Activated naive CD4-positive, alpha-beta T cell treated with anti-CD3 and anti-CD28 coated beads, Interleukin-2, amount 10 ng/mL, durations not matched to agents 7 days and 5 days (primary cell): Measurements from ENCODE around the gene RPS25.
"Not testable (repeated sequence)": the region's sequence is repeated elsewhere in the genome, so short reads cannot be mapped to it uniquely, and the experiment has no call there.

Experiments used
- CTCF ChIA-PET: fragments of 350-600 bp; sonication (Branson Sonifier 250); formaldehyde crosslinking; loops from one replicate; lab custom pipeline; 2021; ENCODE audit warnings: antibody characterized with exemption; lab: Charles Lee
- DNase-seq: peaks from one replicate; pipeline ENCODE4 v3.0.0-alpha.2; 2020
- H3K27ac Mint-ChIP-seq: one replicate; pipeline ENCODE4 v1.8.0; 2021; ENCODE audit warnings: mild to moderate bottlenecking, moderate library complexity, mixed read lengths
- H3K27me3 Mint-ChIP-seq: one replicate; pipeline ENCODE4 v1.8.0; 2021; ENCODE audit warnings: mild to moderate bottlenecking, mixed read lengths
- H3K36me3 Mint-ChIP-seq: one replicate; pipeline ENCODE4 v1.8.0; 2021; ENCODE audit warnings: mixed read lengths
- H3K4me1 Mint-ChIP-seq: one replicate; pipeline ENCODE4 v1.8.0; 2021; ENCODE audit warnings: mixed read lengths
- H3K4me3 Mint-ChIP-seq: one replicate; pipeline ENCODE4 v1.8.0; 2021; ENCODE audit warnings: mild to moderate bottlenecking, moderate library complexity, mixed read lengths
- H3K9me3 Mint-ChIP-seq: one replicate; pipeline ENCODE4 v1.8.0; 2021; ENCODE audit warnings: mixed read lengths

RPS25 gene

GRCh38 chr11:119051440-119052162 is 33.5 kb upstream of the RPS25 start:
- Mint-ChIP-seq H3K4me3 (no peak overlapping the region), H3K9me3 (no peaks in the 10 kb centered on the region), H3K27me3 (no peaks in the 10 kb centered on the region), H3K4me1 (peaks cover 34% of the 10 kb centered on the region), H3K36me3 (peaks cover 74% of the 10 kb centered on the region), H3K27ac (peak overlapping the region; percentile 37)
- CTCF ChIA-PET, result interaction anchor here (1.4 to 1.6 kb wide), 2 partner anchors 20 to 145 kb away, joined by 3 read pairs; no protein-coding TSS in a partner anchor
- DNase-seq, result no peak

GRCh38 chr11:119049081-119049480 is 30.9 kb upstream of the RPS25 start:
- H3K4me1 Mint-ChIP-seq, result peaks cover 13% of the 10 kb centered on the region
- peaks cover 73% of the 10 kb centered on the region for H3K36me3 Mint-ChIP-seq
- no peaks in the 10 kb centered on the region for H3K9me3 Mint-ChIP-seq
- CTCF ChIA-PET, result interaction anchor here (1.4 kb wide), 1 partner anchor 18 kb away, joined by 4 read pairs; the partner anchor contains the start of gene SLC37A4
- H3K27me3 Mint-ChIP-seq, result no peaks in the 10 kb centered on the region
- H3K27ac Mint-ChIP-seq, result no peak overlapping the region
- no peak for DNase-seq
- no peak overlapping the region for H3K4me3 Mint-ChIP-seq

GRCh38 chr11:119048644-119049043 is 30.5 kb upstream of the RPS25 start:
- Mint-ChIP-seq H3K4me1 (peaks cover 12% of the 10 kb centered on the region), H3K36me3 (peaks cover 69% of the 10 kb centered on the region), H3K4me3 (no peak overlapping the region), H3K27me3 (no peaks in the 10 kb centered on the region), H3K9me3 (no peaks in the 10 kb centered on the region), H3K27ac (no peak overlapping the region)
- DNase-seq, result no peak
- CTCF ChIA-PET, result interaction anchor here (0.7 to 1.4 kb wide), 2 partner anchors 18 to 21 kb away, joined by 3 to 4 read pairs; partner anchors contain the start of gene SLC37A4

GRCh38 chr11:119047205-119047604 is 29.1 kb upstream of the RPS25 start:
- peaks cover 56% of the 10 kb centered on the region for H3K36me3 Mint-ChIP-seq
- DNase-seq, result no peak
- no peak overlapping the region for H3K27ac Mint-ChIP-seq
- peaks cover 2% of the 10 kb centered on the region for H3K4me1 Mint-ChIP-seq
- H3K9me3 Mint-ChIP-seq, result no peaks in the 10 kb centered on the region
- no peaks in the 10 kb centered on the region for H3K27me3 Mint-ChIP-seq
- H3K4me3 Mint-ChIP-seq, result no peak overlapping the region
- CTCF ChIA-PET, result interaction anchor here (0.9 to 1.3 kb wide), 2 partner anchors 9 to 18 kb away, joined by 3 to 4 read pairs; no protein-coding TSS in a partner anchor

GRCh38 chr11:119046489-119046888 is 28.3 kb upstream of the RPS25 start:
- no peak overlapping the region for H3K27ac Mint-ChIP-seq
- CTCF ChIA-PET, result interaction anchor here (0.9 kb wide), 1 partner anchor 19 kb away, joined by 3 read pairs; no protein-coding TSS in a partner anchor
- H3K36me3 Mint-ChIP-seq, result peaks cover 51% of the 10 kb centered on the region
- no peaks in the 10 kb centered on the region for H3K9me3 Mint-ChIP-seq
- no peaks in the 10 kb centered on the region for H3K4me1 Mint-ChIP-seq
- no peak for DNase-seq
- no peak overlapping the region for H3K4me3 Mint-ChIP-seq
- H3K27me3 Mint-ChIP-seq, result no peaks in the 10 kb centered on the region

- Mint-ChIP-seq H3K27ac (peak overlapping the region; percentile 69), H3K36me3 (peaks cover 40% of the 10 kb centered on the region), H3K4me1 (no peaks in the 10 kb centered on the region), H3K9me3 (no peaks in the 10 kb centered on the region), H3K27me3 (peaks cover under 1% of the 10 kb centered on the region), H3K4me3 (no peak overlapping the region)
- no peak for DNase-seq
- CTCF ChIA-PET, result no interaction called here
These were observed 26.6 kb upstream of the RPS25 start for GRCh38 chr11:119044708-119045107.

GRCh38 chr11:119042927-119043326 is 24.8 kb upstream of the RPS25 start:
- H3K36me3 Mint-ChIP-seq, result peaks cover 27% of the 10 kb centered on the region
- DNase-seq, result no peak
- no peaks in the 10 kb centered on the region for H3K4me1 Mint-ChIP-seq
- H3K9me3 Mint-ChIP-seq, result no peaks in the 10 kb centered on the region
- H3K4me3 Mint-ChIP-seq, result no peak overlapping the region
- H3K27me3 Mint-ChIP-seq, result peaks cover 11% of the 10 kb centered on the region
- H3K27ac Mint-ChIP-seq, result no peak overlapping the region
- CTCF ChIA-PET, result interaction anchor here (0.7 kb wide), 1 partner anchor 12 kb away, joined by 3 read pairs; no protein-coding TSS in a partner anchor

- peaks cover 11% of the 10 kb centered on the region for H3K27me3 Mint-ChIP-seq
- no peak for DNase-seq
- no peak overlapping the region for H3K4me3 Mint-ChIP-seq
- no peak overlapping the region for H3K27ac Mint-ChIP-seq
- no peaks in the 10 kb centered on the region for H3K4me1 Mint-ChIP-seq
- no peaks in the 10 kb centered on the region for H3K9me3 Mint-ChIP-seq
- CTCF ChIA-PET, result interaction anchor here (1.5 kb wide), 1 partner anchor 11 kb away, joined by 3 read pairs; no protein-coding TSS in a partner anchor
- H3K36me3 Mint-ChIP-seq, result peaks cover 18% of the 10 kb centered on the region
These were observed 23.8 kb upstream of the RPS25 start for GRCh38 chr11:119041821-119042514.

GRCh38 chr11:119039471-119039870 is 21.3 kb upstream of the RPS25 start:
- DNase-seq, H3K4me3 Mint-ChIP-seq, CTCF ChIA-PET, H3K36me3 Mint-ChIP-seq, H3K9me3 Mint-ChIP-seq, H3K4me1 Mint-ChIP-seq, H3K27ac Mint-ChIP-seq: not testable (repeated sequence)
- H3K27me3 Mint-ChIP-seq, result peaks cover 11% of the 10 kb centered on the region

GRCh38 chr11:119038884-119039283 is 20.7 kb upstream of the RPS25 start:
- H3K4me1 Mint-ChIP-seq, result no peaks in the 10 kb centered on the region

GRCh38 chr11:119034813-119035212 is 16.7 kb upstream of the RPS25 start:
- no peak overlapping the region for H3K27ac Mint-ChIP-seq
- DNase-seq, result no peak
- H3K4me3 Mint-ChIP-seq, result no peak overlapping the region
- H3K27me3 Mint-ChIP-seq, result peaks cover 11% of the 10 kb centered on the region
- no peaks in the 10 kb centered on the region for H3K36me3 Mint-ChIP-seq
- peaks cover 5% of the 10 kb centered on the region for H3K4me1 Mint-ChIP-seq
- no peaks in the 10 kb centered on the region for H3K9me3 Mint-ChIP-seq
- CTCF ChIA-PET, result no interaction called here

More at GRCh38 chr11:119038884-119039283, 20.7 kb upstream of the RPS25 start:
- Mint-ChIP-seq H3K36me3 (no peaks in the 10 kb centered on the region), H3K9me3 (no peaks in the 10 kb centered on the region), H3K4me3 (no peak overlapping the region), H3K27ac (no peak overlapping the region), H3K27me3 (peaks cover 11% of the 10 kb centered on the region)
- CTCF ChIA-PET, result interaction anchor here (0.9 kb wide), 1 partner anchor 61 kb away, joined by 3 read pairs; no protein-coding TSS in a partner anchor
- DNase-seq, result no peak

GRCh38 chr11:119033421-119033820 is 15.3 kb upstream of the RPS25 start:
- H3K9me3 Mint-ChIP-seq, H3K4me3 Mint-ChIP-seq, H3K27ac Mint-ChIP-seq, DNase-seq, H3K27me3 Mint-ChIP-seq, H3K36me3 Mint-ChIP-seq: not testable (repeated sequence)
- peaks cover 18% of the 10 kb centered on the region for H3K4me1 Mint-ChIP-seq
- CTCF ChIA-PET, result interaction anchor here (0.6 kb wide), 1 partner anchor 245 kb away, joined by 3 read pairs; no protein-coding TSS in a partner anchor

- Mint-ChIP-seq H3K4me3 (no peak overlapping the region), H3K27ac (no peak overlapping the region), H3K4me1 (peaks cover 23% of the 10 kb centered on the region), H3K9me3 (no peaks in the 10 kb centered on the region), H3K36me3 (peaks cover 5% of the 10 kb centered on the region), H3K27me3 (no peaks in the 10 kb centered on the region)
- CTCF ChIA-PET, result interaction anchor here (0.7 to 1.4 kb wide), 6 partner anchors 9 to 102 kb away, joined by 3 to 6 read pairs (median 3); no protein-coding TSS in a partner anchor
- no peak for DNase-seq
These were observed 13.8 kb upstream of the RPS25 start for GRCh38 chr11:119031912-119032280.
